ENCODE data around the gene TPSD1. TPM values are rescaled to one million over a fixed set of nuclear protein-coding genes. Genes with fewer than 3 reads are reported as not detected.

Gene TPSD1
- total RNA-seq, 1 experiment from 2014 or later = not detected

DNA sequence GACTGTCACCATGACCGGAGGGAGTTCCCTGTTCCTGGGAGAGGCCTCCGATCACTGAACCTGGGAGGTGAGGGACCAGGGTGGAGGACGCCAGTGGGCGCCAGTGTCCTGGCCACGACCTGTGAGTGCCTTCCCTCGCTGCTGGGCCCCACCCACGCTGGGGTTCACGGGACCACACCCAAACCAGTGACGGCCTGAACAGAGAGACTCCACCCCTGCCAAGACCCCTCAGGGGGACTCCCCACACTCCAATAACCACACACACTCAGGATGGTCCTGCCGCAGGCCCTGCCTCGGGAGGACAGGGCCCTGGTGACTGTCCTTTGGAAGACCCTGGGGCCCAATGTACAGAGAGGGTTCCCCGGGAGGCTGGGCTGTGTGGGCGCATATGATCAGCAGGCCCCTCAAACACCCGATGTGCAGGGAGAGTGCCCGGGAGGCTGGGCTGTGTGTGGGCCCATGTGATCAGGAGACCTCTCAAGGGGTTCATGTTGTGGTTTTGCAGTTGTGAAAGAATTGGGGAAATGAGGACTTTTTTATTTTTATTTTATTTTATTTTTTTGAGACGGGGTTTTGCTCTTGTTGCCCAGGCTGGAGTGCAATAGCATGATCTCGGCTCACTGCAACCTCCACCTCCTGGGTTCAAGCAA lies 26.6 kb downstream of the TPSD1 start:
- Mint-ChIP-seq H3K4me3 (no peak overlapping the region), H3K27ac (no peak overlapping the region), H3K4me1 (peaks cover 12 to 27% of the 10 kb centered on the region in 2 experiments; a peak in 3 of 4 replicates), H3K27me3 (ENCODE audit: low read depth) (peaks cover 42% of the 10 kb centered on the region), H3K36me3 (ENCODE audit: insufficient read depth in 1 of 3, low read depth in 3 of 3) (no peaks in the 10 kb centered on the region), H3K9me3 (no peaks in the 10 kb centered on the region)
- Histone ChIP-seq H2BK15ac (ENCODE audit: low read depth, low read length) (no peak overlapping the region), H3K4ac (ENCODE audit: low read depth, low read length) (no peak overlapping the region), H4K91ac (ENCODE audit: insufficient read length, low read depth, low read length) (no peak overlapping the region), H3K14ac (ENCODE audit: insufficient read depth, low read length) (no peak overlapping the region), H3K9ac (ENCODE audit: extremely low read depth, insufficient read length, low read length) (no peak overlapping the region), H4K8ac (replicated peaks; ENCODE audit: insufficient read length, low read depth, low read length) (no peak overlapping the region), H3K4me2 (ENCODE audit: insufficient read depth, insufficient read length, low read length) (no peak overlapping the region), H2AFZ (ENCODE audit: low read length) (no peak overlapping the region), H3K9me3 (ENCODE audit: control insufficient read depth, low read depth, low read length) (no peaks in the 10 kb centered on the region), H3K27ac (ENCODE audit: insufficient read length, low read depth, low read length) (no peak overlapping the region), H2BK120ac (ENCODE audit: low read depth, low read length, poor library complexity, severe bottlenecking) (no peak overlapping the region), H2BK12ac (ENCODE audit: insufficient read length, low read depth, low read length) (no peak overlapping the region), H3K56ac (ENCODE audit: insufficient read length, low read depth, low read length) (no peak overlapping the region), H3K79me1 (ENCODE audit: insufficient read depth, low read depth, low read length, poor library complexity, severe bottlenecking) (no peaks in the 10 kb centered on the region), H2AK5ac (ENCODE audit: insufficient read length, low read length) (no peak overlapping the region), H3K4me1 (ENCODE audit: insufficient read depth, low read length) (no peaks in the 10 kb centered on the region; the same call in 1 of the 2 replicates), H3K23me2 (ENCODE audit: insufficient read length, low read depth, low read length, poor library complexity, severe bottlenecking) (no peaks in the 10 kb centered on the region), H3K23ac (ENCODE audit: insufficient read length, low read depth, low read length) (no peak overlapping the region), H3K27me3 (ENCODE audit: insufficient read depth, low read length) (no peaks in the 10 kb centered on the region), H4K5ac (ENCODE audit: insufficient read length, low read depth, low read length) (no peak overlapping the region), H3T11ph (ENCODE audit: low read length) (no peak overlapping the region), H4K20me1 (ENCODE audit: control insufficient read depth, insufficient read depth, insufficient read length) (no peaks in the 10 kb centered on the region), H3K18ac (ENCODE audit: insufficient read length, low read depth, low read length) (no peak overlapping the region), H2BK20ac (ENCODE audit: low read depth, low read length, poor library complexity, severe bottlenecking) (no peak overlapping the region), H2BK5ac (ENCODE audit: insufficient read length, low read length) (no peak overlapping the region), H3K79me2 (ENCODE audit: insufficient read depth, low read length) (no peaks in the 10 kb centered on the region)
- TF ChIP-seq, protein P1, sequence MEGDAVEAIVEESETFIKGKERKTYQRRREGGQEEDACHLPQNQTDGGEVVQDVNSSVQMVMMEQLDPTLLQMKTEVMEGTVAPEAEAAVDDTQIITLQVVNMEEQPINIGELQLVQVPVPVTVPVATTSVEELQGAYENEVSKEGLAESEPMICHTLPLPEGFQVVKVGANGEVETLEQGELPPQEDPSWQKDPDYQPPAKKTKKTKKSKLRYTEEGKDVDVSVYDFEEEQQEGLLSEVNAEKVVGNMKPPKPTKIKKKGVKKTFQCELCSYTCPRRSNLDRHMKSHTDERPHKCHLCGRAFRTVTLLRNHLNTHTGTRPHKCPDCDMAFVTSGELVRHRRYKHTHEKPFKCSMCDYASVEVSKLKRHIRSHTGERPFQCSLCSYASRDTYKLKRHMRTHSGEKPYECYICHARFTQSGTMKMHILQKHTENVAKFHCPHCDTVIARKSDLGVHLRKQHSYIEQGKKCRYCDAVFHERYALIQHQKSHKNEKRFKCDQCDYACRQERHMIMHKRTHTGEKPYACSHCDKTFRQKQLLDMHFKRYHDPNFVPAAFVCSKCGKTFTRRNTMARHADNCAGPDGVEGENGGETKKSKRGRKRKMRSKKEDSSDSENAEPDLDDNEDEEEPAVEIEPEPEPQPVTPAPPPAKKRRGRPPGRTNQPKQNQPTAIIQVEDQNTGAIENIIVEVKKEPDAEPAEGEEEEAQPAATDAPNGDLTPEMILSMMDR (conservative IDR thresholded peaks at IDR 0.05) = no peak
- DNase-seq = no peak
- no CpG with 5 or more reads among the region's 17 CpGs for WGBS (ENCODE audit: extremely low coverage, insufficient read length, low lambda C conversion rate)
